WTC11 (cell line): ENCODE measurements around the gene MICA. TPM values are rescaled to one million over a fixed set of nuclear protein-coding genes. Genes with fewer than 3 reads are reported as not detected.

Experiments used
- ATAC-seq: fragments of 200-7000 bp; cut with Tn5 transposase; 2 replicates; pipeline ENCODE4 v1.10.0; 2021; ENCODE audit warnings: mild to moderate bottlenecking, moderate library complexity
- CTCF ChIA-PET: fragments of 300-600 bp; sonication (Branson Sonifier 250); formaldehyde crosslinking; loops from one replicate; lab custom pipeline; 2021; ENCODE audit warnings: antibody characterized with exemption; lab: Charles Lee
- POLR2A ChIA-PET: fragments of 350-600 bp; sonication (Branson Sonifier 250); formaldehyde crosslinking; loops from one replicate; lab custom pipeline; 2021; ENCODE audit warnings: antibody characterized with exemption; lab: Charles Lee
- DNase-seq: peaks from one replicate; pipeline ENCODE4 v3.0.0; 2021; ENCODE audit warnings: low spot score
- H3K27ac Mint-ChIP-seq: 2 replicates; pipeline ENCODE4 v1.8.0; 2021; ENCODE audit warnings: mixed read lengths
- H3K27me3 Mint-ChIP-seq: 2 replicates; pipeline ENCODE4 v1.8.0; 2021; ENCODE audit warnings: low read depth, mild to moderate bottlenecking, moderate library complexity, mixed read lengths
- H3K36me3 Mint-ChIP-seq: 2 replicates; pipeline ENCODE4 v1.8.0; 2021; ENCODE audit warnings: mixed read lengths
- H3K4me1 Mint-ChIP-seq: 2 replicates; pipeline ENCODE4 v1.8.0; 2022; ENCODE audit warnings: mixed read lengths
- H3K4me3 Mint-ChIP-seq: 2 replicates; pipeline ENCODE4 v1.8.0; 2021; ENCODE audit warnings: mild to moderate bottlenecking, moderate library complexity, mixed read lengths
- H3K9me3 Mint-ChIP-seq: 2 replicates; pipeline ENCODE4 v1.8.0; 2021; ENCODE audit warnings: mixed read lengths
- ATF2 ChIP-seq: sonication (generic); formaldehyde crosslinking; IDR thresholded peaks from 2 replicates; pipeline ENCODE4 v1.8.1; 2022; ENCODE audit warnings: low read depth, missing genetic modification reagents, borderline replicate concordance
- CREB1 ChIP-seq: sonication (generic); formaldehyde crosslinking; IDR thresholded peaks from 2 replicates; pipeline ENCODE4 v1.8.0; 2023; ENCODE audit warnings: mild to moderate bottlenecking, missing genetic modification reagents
- CREM ChIP-seq: sonication (generic); formaldehyde crosslinking; IDR thresholded peaks from 2 replicates; pipeline ENCODE4 v1.8.1; 2022; ENCODE audit warnings: mild to moderate bottlenecking, missing genetic modification reagents, moderate library complexity
- E2F5 ChIP-seq: sonication (generic); formaldehyde crosslinking; IDR thresholded peaks from 2 replicates; pipeline ENCODE4 v1.8.1; 2022; ENCODE audit warnings: mild to moderate bottlenecking, moderate library complexity, missing genetic modification reagents
- ERG ChIP-seq: fragments of 250-450 bp; sonication (Bioruptor Pico); IDR thresholded peaks from 2 replicates; pipeline ENCODE4 v1.8.0; 2021; ENCODE audit warnings: mild to moderate bottlenecking
- ETV6 ChIP-seq: sonication (generic); formaldehyde crosslinking; IDR thresholded peaks from 2 replicates; pipeline ENCODE4 v1.8.1; 2022; ENCODE audit warnings: mild to moderate bottlenecking, missing genetic modification reagents
- FOXJ3 ChIP-seq: sonication (generic); formaldehyde crosslinking; IDR thresholded peaks from 2 replicates; pipeline ENCODE4 v1.9.0; 2021; ENCODE audit warnings: missing genetic modification reagents, mild to moderate bottlenecking, borderline replicate concordance
- JAZF1 ChIP-seq: fragments of 250-450 bp; sonication (Bioruptor Pico); IDR thresholded peaks from 2 replicates; pipeline ENCODE4 v1.9.0; 2021; ENCODE audit warnings: moderate library complexity, mild to moderate bottlenecking, inconsistent platforms
- PRDM15 ChIP-seq: sonication (generic); formaldehyde crosslinking; IDR thresholded peaks from 2 replicates; pipeline ENCODE4 v1.8.0; 2022; ENCODE audit warnings: missing genetic modification reagents
- SOX15 ChIP-seq: fragments of 250-450 bp; sonication (Bioruptor Pico); IDR thresholded peaks from 2 replicates; pipeline ENCODE4 v1.9.0; 2021; ENCODE audit warnings: mild to moderate bottlenecking
- SP1 ChIP-seq: sonication (generic); formaldehyde crosslinking; conservative IDR thresholded peaks from 2 replicates; pipeline ENCODE4 v1.8.1; 2022; ENCODE audit warnings: missing genetic modification reagents
- TCF7 ChIP-seq: sonication (generic); formaldehyde crosslinking; IDR thresholded peaks from 2 replicates; pipeline ENCODE4 v1.8.0; 2022; ENCODE audit warnings: mild to moderate bottlenecking, low read depth, missing genetic modification reagents, moderate library complexity
- ZNF317 ChIP-seq: sonication (generic); formaldehyde crosslinking; IDR thresholded peaks from 2 replicates; pipeline ENCODE4 v1.8.1; 2023; ENCODE audit warnings: low read depth, mild to moderate bottlenecking, moderate library complexity, missing genetic modification reagents, borderline replicate concordance
- ZNF396 ChIP-seq: fragments of 250-450 bp; sonication (Bioruptor Pico); IDR thresholded peaks from 2 replicates; pipeline ENCODE4 v1.8.0; 2021; ENCODE audit warnings: mild to moderate bottlenecking, moderate library complexity, borderline replicate concordance
- ZNF416 ChIP-seq: fragments of 250-450 bp; sonication (Bioruptor Pico); IDR thresholded peaks from 2 replicates; pipeline ENCODE4 v1.9.0; 2021; ENCODE audit warnings: mild to moderate bottlenecking, inconsistent platforms
- total RNA-seq: library from RNA; stranded (reverse); gene quantifications from 3 replicates; pipeline ENCODE4 v1.2.3, GENCODE V29; 2021

MICA gene
- total RNA-seq, 1 experiment from 2014 or later = 12.9 TPM

GRCh38 chr6:31420546-31420945, 17.2 kb downstream of the MICA start:
- DNase-seq (no peak), ATAC-seq (no peak)
- H3K4me3 Mint-ChIP-seq = no peak overlapping the region
- ChIA-PET CTCF (interaction anchor here (1.4 kb wide), 1 partner anchor 22 kb away, joined by 8 read pairs; no protein-coding TSS in a partner anchor), POLR2A (no interaction called here)
- no peaks in the 10 kb centered on the region for H3K27me3 Mint-ChIP-seq
- H3K27ac Mint-ChIP-seq = no peak overlapping the region
- TF ChIP-seq TCF7 (CRISPR knock-in tag) (no peak), ZNF317 (CRISPR knock-in tag) (no peak), JAZF1 (CRISPR knock-in tag) (no peak), ATF2 (CRISPR knock-in tag) (no peak), ETV6 (CRISPR knock-in tag) (no peak), CREM (CRISPR knock-in tag) (no peak), ZNF416 (no peak), SOX15 (CRISPR knock-in tag) (no peak), CREB1 (no peak), ZNF396 (CRISPR knock-in tag) (no peak), PRDM15 (CRISPR knock-in tag) (no peak)
- no peaks in the 10 kb centered on the region; the same call in 1 of the 2 replicates for H3K9me3 Mint-ChIP-seq
- no peaks in the 10 kb centered on the region for H3K4me1 Mint-ChIP-seq
- peaks cover 20% of the 10 kb centered on the region for H3K36me3 Mint-ChIP-seq

GRCh38 chr6:31422587-31422986, 19.2 kb downstream of the MICA start:
- no peak for TF ChIP-seq SOX15 (CRISPR knock-in tag)
- TF ChIP-seq ERG (CRISPR knock-in tag) = no peak
- TF ChIP-seq FOXJ3 = no peak
- Mint-ChIP-seq H3K27ac (no peak overlapping the region), H3K4me1 (no peaks in the 10 kb centered on the region), H3K36me3 (peaks cover 5% of the 10 kb centered on the region; the same call in 1 of the 2 replicates), H3K9me3 (no peaks in the 10 kb centered on the region), H3K4me3 (no peak overlapping the region), H3K27me3 (no peaks in the 10 kb centered on the region)
- CTCF ChIA-PET = interaction anchor here (1.1 kb wide), 1 partner anchor 22 kb away, joined by 3 read pairs; no protein-coding TSS in a partner anchor
- no peak for DNase-seq
- no peak for ATAC-seq
- POLR2A ChIA-PET = no interaction called here

- Mint-ChIP-seq H3K4me3 (no peak overlapping the region), H3K36me3 (no peaks in the 10 kb centered on the region), H3K27me3 (no peaks in the 10 kb centered on the region), H3K9me3 (no peaks in the 10 kb centered on the region)
- ATAC-seq (no peak), DNase-seq (no peak)
- ChIA-PET POLR2A (no interaction called here), CTCF (interaction anchor here (1.1 kb wide), 1 partner anchor 23 kb away, joined by 3 read pairs; no protein-coding TSS in a partner anchor)
- no peak for TF ChIP-seq E2F5 (CRISPR knock-in tag)
- TF ChIP-seq SP1 (CRISPR knock-in tag) = no peak
- TF ChIP-seq, all 79 proteins: peak for 0
- Mint-ChIP-seq H3K27ac (no peak overlapping the region), H3K4me1 (no peaks in the 10 kb centered on the region)
Observed at GRCh38 chr6:31423550-31423949, 20.2 kb downstream of the MICA start.
